ENCODE results near the gene HOXD3.
A peak's percentile ranks its signal among the peaks of the same experiment; 100 is the strongest.

The HOXD3 gene

DNA sequence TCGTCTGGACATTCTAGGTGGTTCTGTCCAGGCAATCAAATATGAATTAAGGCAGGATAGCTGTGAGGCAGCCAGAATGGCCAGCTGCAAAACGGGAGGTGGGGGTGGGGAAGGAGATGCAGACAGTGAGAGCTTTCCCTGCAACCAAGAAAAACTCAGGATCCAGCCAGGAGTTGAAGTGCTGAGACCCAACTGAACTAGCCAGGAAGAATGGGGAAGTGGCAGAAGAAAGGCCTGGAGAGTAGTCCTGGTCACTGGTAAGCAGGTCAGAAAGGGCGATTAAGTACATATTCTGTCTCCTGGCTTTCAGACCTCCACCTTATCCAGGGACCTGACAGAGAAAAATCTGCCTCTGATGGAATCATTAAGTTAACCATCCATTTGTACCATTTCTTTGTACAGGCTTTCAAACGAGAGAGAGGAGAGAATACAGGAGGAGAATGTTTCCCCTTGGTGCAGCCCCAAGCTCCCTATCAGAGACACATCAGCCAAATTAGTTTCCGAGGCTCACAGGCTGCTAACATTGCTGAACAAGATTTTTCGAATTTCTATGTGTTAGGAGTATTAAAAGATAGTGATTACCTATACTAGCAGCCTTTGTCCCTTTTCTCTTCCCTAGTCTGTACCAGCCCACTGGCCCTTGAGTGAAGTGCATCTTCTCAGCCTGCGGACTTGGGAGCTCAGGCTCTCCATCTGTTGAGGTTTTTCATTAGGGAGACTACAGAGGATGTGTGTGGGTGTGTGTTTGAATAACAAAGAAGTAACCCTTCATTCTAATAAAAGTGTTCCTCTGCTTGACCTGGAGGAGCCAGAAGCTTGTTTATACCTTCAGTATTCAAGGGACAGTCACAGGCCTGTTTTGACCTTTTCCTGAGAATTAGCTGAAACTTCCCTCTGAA lies 18.9 kb downstream of the HOXD3 start:
- DNase-seq, result peak in 1 of 51 donors; percentile 9

DNA sequence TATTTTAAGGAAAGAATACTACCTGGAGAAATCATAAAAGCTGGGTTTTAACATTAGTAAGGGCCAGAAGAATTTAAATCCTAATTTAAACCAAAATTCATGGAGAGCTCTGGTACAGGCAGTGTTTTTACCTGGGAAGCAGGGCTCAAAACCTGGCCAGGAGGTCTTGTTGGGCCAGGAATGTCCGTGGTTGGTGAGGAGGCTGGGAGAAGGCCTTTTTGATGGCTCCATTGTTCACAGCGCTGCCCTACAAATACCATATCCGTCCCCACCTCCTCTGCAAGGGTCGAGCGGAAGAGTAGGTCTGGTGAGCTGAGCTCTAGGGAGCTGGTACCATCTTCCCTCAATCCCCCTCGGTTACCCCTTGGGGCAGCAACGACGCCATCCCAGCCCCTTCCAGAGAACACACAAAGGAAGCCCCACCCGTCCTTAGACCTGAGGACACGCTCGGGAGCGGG lies 20.5 kb downstream of the HOXD3 start:
- no peak for DNase-seq

DNA sequence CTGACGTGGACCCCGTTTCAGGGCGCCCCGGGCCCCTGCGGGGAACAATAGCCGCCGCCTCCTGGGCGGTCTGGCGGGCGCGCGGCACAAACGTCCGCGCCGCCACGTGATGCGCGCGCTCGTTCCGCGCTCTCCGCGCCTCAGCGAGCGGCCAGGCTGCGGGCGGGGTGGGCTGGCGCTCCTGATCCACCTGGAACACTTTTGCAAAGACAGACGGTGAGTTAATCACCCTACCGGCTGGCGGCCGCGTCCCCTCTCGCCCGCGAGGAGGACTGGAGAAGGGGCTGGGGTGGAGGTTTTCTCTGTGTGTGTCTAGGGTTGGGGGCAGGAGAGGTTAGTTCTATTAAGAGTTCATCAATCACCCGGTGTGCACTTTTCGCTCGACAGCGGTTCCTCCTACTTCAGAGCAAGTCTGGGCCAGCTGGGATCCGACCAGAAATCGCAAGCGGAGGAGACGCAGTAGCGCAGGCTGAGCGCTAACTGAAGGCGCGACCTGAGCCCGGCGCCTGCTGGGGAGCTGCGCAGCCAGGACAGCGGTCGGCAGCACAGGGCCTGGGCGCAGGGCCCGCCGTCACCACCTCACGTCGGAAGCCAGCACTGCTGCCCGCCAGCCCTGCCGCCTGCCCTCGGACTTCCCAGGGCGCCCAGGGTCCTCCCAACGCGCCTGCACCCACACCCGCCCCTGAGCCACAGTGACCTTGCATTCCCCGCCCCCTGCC lies 21.1 kb downstream of the HOXD3 start:
- no peak for DNase-seq

DNA sequence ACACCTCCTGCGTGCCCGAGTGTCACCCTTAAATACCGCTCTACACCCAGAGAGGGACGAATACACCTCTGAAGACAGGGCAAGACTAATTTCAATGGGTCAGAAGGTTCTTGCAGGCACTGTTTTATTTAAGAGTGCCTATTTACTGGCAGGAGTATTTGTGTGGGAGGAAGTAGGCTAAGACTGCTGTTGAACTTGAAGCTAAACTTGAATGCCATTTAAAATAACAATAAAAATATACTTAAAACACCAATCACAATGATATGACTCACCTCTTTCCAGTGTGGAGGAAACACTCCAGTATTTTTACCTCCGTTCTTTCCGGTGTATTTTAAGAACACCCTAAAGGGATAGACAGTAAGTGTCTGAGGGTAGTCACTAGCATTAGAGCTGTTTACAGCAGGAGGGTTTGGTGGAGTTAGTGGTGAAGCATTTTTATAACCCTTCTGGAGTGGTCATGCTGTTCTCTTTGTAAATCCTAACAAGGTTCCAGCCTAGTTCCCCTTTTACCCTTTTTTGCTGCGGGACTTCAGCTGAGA lies 21.7 kb downstream of the HOXD3 start:
- DNase-seq, result no peak

DNA sequence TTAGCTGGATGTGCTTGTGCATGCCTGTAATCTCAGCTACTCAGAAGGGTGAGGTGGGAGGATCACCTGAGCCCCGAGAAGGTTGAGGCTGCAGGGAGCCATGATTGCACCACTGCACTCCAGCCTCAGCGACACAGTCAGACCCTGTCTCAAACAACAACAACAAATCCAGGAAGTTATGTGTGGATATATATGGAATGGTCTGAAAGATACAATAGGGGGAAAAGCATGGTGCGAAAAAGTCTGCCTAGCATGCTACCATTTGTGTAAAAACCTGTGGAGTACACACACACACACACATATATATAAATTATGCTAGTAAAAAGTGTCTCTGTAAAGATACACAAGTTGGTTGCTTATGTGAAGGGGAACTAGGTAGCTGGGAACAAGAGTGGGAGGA lies 24.4 kb downstream of the HOXD3 start:
- DNase-seq, result no peak

DNA sequence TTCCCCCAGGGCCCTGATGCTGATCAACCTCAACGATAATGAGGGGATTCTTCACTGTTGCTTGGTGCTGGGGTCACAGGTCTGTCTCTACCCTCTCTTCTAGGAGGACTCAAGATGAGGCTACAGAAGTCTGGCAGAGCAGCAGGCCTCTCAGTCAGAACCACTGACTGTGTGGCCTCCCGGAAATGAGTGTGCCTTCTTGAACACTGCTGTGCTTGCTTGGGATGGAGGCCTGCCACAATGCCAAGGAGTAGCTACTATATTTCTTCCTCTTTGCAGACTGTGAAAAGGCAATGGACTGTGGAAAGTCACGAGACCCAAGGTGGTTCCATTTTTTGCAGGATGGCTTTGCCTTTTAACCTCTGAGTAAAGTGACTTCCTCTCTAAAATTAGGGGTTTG lies 25.6 kb downstream of the HOXD3 start:
- no peak for DNase-seq

DNA sequence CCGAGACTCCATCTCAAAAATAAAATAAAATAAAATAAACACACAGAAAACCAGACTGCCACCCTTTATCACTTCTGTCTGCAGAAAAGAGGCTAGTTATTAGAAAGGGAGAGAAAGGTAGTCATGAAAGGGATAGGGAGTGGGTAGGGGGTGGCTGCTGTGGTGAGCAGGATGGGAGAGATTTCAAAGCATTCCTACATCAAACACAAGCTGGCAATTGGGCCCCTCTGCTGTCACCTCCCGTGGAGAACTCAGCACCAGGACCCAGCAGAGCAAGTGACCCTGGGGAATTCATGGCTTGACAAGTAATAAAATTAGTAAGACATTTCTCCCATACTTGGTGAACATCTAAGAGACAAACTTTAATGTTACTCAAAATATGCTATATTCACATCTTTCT lies 27.6 kb downstream of the HOXD3 start:
- DNase-seq, result no peak

DNA sequence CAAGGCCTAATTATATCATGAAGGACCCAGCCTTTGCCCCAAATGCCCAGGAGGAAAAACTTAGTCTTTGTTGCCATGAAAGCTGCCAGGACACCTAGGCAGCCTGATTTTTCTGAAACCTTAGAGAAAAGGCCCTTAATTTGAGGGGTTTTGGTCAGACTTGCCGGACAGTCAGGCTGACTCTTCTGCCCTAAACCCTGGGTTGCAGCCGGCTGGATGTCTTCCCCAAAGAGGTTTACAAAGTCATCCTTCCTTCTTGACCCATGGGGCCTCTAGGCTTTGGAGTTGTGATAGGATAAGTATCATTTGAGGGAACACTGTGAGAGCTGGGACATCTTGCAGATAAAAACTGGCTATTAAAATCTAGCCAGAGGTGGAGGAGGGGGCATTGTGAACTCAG lies 28.9 kb downstream of the HOXD3 start:
- DNase-seq, result no peak

DNA sequence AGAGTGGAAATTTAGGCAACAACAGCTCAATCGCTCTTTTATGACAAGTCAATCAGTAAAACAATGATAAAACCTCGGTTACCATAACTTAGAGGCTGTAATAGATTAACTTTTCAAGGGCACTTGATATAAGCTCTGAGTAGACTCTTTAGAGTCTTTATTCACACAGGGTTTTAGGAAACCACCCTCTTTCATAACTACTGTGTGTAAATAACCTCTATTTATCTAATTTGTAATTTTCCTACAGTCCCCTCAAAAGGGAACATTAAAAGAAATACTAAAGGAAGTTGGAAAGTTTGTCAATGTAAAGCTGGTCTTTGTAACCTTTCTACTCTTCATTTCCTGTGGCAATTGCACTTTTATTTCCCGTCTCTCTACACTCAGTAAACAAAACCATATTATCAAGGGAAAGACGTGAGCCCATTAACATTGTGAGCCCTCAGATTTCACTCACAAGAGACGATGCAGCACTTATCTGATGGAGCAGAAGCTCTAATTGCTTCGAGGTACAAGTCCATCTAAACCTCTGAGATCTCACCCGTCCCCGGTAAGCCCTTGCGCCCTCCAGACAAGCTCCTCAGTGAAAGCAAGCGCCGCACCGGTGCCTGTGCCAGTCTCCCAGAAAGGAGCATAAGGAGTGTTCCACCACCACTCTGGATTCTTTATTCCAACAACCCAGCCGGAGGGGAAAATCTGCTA lies 30.2 kb downstream of the HOXD3 start:
- DNase-seq, result peak in 3 of 51 donors; percentile 6 to 16 (median 10)

DNA sequence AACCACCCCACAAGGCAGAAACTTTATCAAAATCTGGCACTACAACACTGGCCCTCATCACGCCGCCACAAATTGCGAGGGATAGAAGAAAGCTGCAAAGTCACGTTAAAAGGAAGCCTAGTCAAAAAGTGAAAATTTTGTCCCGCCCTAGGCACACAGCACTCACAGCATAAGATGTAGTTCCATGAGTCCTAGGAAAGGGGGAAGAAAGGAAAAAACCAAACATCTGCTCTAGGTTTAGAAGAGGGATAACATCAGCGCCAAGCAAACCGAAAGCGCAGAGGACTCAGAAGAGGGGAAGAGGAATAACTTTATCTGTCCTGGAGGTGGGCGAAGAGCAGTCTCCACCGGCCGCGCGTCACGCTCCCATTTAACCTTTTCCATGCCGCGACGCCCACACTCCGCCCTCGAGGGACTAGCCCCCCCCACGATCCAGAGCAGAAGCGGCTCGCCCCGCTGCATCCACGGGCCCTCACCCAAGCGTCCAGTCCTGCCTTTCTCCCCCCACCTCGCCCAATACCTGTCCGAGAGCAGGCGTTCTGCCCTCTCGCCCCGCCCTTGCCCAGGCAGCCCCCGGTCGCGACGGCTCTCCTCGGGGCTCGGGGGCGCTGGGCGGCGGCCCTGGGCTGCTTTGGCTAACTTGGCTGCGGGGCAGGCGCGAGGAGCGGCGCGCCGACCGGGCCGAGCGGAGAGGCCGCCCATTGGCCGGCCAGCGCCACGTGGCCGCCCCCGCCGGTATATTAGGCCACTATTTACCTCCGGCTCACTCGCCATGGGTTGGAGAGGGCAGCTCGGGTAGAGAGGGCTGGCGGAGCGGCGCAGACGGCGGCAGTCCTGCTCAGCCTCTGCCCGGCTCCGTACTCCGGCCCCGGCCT lies 31.0 kb downstream of the HOXD3 start, which contains the start of gene HOXD1:
HOXD1 (plus strand) TSS at position 770 of the 875 bp plus-strand sequence. CDS start 134 bp downstream, outside the sequence.
- peak in 37 of 51 donors; percentile 3 to 81 (median 44) for DNase-seq

DNA sequence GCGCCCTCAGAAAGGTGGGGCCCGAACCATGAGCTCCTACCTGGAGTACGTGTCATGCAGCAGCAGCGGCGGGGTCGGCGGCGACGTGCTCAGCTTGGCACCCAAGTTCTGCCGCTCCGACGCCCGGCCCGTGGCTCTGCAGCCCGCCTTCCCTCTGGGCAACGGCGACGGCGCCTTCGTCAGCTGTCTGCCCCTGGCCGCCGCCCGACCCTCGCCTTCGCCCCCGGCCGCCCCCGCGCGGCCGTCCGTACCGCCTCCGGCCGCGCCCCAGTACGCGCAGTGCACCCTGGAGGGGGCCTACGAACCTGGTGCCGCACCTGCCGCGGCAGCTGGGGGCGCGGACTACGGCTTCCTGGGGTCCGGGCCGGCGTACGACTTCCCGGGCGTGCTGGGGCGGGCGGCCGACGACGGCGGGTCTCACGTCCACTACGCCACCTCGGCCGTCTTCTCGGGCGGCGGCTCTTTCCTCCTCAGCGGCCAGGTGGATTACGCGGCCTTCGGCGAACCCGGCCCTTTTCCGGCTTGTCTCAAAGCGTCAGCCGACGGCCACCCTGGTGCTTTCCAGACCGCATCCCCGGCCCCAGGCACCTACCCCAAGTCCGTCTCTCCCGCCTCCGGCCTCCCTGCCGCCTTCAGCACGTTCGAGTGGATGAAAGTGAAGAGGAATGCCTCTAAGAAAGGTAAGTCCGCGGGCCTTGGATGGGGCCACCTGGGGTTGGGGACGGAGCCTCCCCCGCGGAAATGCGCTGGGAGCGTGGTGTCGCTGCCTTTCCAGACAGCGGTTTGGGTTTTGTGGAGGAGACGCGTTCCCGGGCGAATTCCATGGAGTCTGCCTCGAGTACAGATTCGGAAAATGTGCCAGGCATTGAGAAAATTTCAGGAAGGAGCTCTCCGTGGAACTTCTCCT lies 31.9 kb downstream of the HOXD3 start:
- no peak for DNase-seq

DNA sequence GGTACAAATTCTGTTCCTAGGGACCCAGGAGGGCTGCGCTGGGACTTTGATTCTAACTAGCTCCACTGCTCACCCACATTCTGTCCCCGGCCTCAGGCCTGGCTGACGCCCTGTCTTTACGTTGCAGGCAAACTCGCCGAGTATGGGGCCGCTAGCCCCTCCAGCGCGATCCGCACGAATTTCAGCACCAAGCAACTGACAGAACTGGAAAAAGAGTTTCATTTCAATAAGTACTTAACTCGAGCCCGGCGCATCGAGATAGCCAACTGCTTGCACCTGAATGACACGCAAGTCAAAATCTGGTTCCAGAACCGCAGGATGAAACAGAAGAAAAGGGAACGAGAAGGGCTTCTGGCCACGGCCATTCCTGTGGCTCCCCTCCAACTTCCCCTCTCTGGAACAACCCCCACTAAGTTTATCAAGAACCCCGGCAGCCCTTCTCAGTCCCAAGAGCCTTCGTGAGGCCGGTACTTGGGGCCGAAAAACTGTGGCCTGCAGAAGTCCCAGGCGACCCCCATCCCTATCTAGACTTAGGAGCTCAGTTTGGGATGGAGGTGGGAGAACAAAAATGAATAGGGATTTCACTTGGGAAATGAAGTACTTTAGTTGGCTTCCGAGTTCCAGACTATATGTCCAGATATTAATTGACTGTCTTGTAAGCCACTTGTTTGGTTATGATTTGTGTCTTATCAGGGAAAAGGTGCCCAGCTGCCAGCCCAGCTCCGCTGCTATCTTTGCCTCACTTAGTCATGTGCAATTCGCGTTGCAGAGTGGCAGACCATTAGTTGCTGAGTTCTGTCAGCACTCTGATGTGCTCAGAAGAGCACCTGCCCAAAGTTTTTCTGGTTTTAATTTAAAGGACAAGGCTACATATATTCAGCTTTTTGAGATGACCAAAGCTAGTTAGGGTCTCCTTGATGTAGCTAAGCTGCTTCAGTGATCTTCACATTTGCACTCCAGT lies 32.9 kb downstream of the HOXD3 start:
- DNase-seq, result peak in 3 of 51 donors; percentile 11 to 20 (median 17)

DNA sequence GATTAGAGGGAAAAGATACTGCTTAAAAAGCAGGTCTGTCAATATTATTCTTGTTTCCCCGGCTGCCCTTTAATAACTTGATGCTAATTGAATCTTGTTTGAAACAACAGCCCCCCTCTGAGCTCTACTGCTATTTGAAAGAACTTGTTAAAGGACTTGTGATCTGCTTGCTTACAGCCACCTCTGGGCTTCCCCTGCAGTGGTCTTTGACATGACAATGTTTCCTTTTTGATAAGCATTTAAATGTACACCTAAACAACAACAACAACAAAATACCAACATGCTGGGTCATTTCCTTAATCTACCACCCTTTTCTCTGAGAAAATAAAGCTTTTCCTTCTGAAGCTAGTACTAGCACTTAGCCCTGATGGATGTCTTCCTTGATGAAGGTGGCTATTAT lies 35.2 kb downstream of the HOXD3 start:
- no peak for DNase-seq

DNA sequence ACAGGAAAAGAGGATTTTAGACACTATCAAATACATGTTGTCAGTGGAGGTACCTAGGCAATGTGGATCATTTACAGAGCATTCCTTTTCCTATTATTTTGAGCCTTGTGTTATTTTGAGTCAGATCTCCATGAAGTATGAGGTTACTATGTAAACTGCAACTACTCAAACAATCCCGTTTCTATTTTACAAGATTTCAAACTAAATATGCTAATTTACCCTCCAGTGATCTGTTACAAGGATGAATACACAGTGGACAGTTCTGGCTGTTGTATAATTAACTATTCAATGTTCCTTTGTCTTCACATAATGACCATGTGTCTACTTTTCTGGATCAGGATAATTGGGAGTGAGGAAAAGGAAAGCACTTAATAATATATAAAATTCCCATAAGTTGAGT lies 35.9 kb downstream of the HOXD3 start:
- no peak for DNase-seq

DNA sequence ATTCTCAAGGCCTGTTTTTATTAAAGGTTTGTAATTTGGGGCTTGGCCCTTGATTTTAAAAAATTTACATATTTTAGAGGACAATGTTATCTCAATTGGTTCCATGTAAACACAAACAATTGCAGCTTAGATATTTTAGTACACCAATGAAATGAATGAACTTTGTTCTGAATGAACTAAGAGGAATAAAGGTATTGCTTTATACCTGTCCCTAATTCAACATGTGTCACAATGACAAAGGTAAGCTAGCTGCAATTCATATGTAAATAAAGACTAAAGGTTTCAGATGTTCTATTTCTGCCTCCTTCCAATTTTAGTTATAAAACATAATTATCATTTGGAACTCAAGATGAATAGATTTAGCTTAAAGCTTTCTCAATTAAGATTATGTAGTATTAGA lies 42.8 kb downstream of the HOXD3 start:
- DNase-seq, result no peak

DNA sequence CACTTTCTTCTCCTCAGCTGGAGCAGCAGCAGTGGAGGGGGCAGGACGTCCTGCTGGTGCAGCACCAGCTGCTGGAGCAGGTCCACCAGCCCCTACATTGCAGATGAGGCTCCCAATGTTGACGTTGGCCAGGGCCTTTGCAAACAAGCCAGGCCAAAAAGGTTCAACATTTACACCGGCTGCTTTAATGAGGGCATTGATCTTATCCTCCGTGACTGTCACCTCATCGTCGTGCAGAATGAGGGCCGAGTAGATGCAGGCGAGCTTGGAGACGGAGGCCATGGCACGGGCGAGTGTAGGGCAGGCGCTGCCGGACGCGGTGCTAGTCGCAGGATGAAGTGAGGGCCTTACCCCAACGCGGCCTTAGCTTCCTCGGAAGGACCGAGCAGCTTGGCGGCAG lies 43.9 kb downstream of the HOXD3 start:
- no peak for DNase-seq

DNA sequence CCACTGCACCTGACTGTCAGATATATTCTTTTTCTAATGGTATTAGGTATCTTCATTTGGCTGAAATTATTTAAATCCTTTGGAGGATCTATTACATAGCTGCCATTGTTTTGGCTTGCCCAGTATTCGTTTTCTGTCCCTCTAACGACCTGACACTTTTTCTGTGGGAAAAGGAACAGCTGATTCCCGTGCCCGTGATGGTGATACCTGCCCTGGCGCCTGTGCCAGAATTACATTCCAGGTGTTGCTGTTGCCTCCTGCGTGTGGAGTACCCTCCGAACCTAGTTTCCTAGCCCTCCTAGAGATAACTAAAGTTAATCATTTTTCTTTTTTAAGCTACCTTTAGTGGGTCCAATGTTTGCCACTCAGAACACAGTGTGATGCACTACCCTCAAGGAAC lies 45.4 kb downstream of the HOXD3 start:
- no peak for DNase-seq

DNA sequence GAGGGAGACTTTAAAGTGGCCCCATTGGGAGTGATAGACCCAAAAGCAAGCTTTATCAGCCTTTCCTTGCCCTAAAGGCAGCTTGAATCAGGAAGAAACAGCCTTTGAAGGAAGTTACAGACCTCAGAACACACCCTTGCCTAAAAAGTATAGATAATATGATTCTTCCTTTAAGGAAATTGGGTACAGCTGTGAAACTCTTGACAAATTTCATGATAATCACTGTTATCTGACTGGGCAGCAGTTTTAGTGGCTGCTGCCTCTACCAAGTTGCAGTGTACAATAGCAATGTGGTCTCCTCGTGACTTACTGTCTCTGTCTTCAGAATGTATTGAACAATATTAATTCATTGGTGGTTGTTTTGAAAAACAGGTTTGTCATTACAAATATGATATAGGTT lies 48.0 kb downstream of the HOXD3 start:
- no peak for DNase-seq

All from hypothalamus (tissue), 51 donors.